ENCODE data around the gene BID.

The BID gene

GRCh38 chr22:17803609-17804270 lies 29.5 kb upstream of the BID start:
- no peak for DNase-seq

- DNase-seq = no peak
Measured at GRCh38 chr22:17802822-17803221, 28.6 kb upstream of the BID start.

GRCh38 chr22:17802411-17802810 lies 28.1 kb upstream of the BID start:
- DNase-seq = no peak

GRCh38 chr22:17797721-17798559 lies 23.7 kb upstream of the BID start:
- DNase-seq = peak in 3 of 56 donors; percentile 11 to 20 (median 13)

- no peak for DNase-seq
Measured at GRCh38 chr22:17796695-17797094, 22.4 kb upstream of the BID start.

GRCh38 chr22:17795661-17796548 lies 21.6 kb upstream of the BID start:
- no peak for DNase-seq

- DNase-seq = no peak
Measured at GRCh38 chr22:17794726-17795542, 20.7 kb upstream of the BID start.

- DNase-seq = no peak
Measured at GRCh38 chr22:17792854-17793434, 18.7 kb upstream of the BID start.

- no peak for DNase-seq
Measured at GRCh38 chr22:17792299-17792698, 18.0 kb upstream of the BID start.

GRCh38 chr22:17791196-17791595 lies 16.9 kb upstream of the BID start:
- no peak for DNase-seq

GRCh38 chr22:17789379-17790200 lies 15.3 kb upstream of the BID start:
- DNase-seq = peak in 7 of 56 donors; percentile 8 to 35 (median 19)

- no peak for DNase-seq
Measured at GRCh38 chr22:17788528-17789378, 14.5 kb upstream of the BID start.

- no peak for DNase-seq
Measured at GRCh38 chr22:17787716-17788330, 13.6 kb upstream of the BID start.

- peak in 5 of 56 donors; percentile 18 to 28 (median 25) for DNase-seq
Measured at GRCh38 chr22:17787241-17787640, 13.0 kb upstream of the BID start.

GRCh38 chr22:17786435-17787161 lies 12.3 kb upstream of the BID start:
- peak in 22 of 56 donors; percentile 13 to 78 (median 28) for DNase-seq

- peak in 6 of 56 donors; percentile 6 to 55 (median 33) for DNase-seq
Measured at GRCh38 chr22:17785185-17786184, 11.2 kb upstream of the BID start.

Measured in nucleus accumbens (tissue), 56 donors.